Epithelial cell of esophagus (primary cell): ENCODE measurements around the gene ATG2A.
A peak's percentile ranks its signal among the peaks of the same experiment; 100 is the strongest.
"Not testable (repeated sequence)": the region's sequence is repeated elsewhere in the genome, so short reads cannot be mapped to it uniquely, and the experiment has no call there.

Experiments
- DNase-seq: peaks from one replicate; pipeline ENCODE4 v3.0.0; 2010; ENCODE audit warnings: low read depth
- H3K4me3 ChIP-seq: 2 replicates; pipeline ENCODE4 v1.5.1; 2011; ENCODE audit warnings: mild to moderate bottlenecking, low read length, control low read depth
- CTCF ChIP-seq: IDR thresholded peaks from 2 replicates; pipeline ENCODE4 v1.5.1; 2011; ENCODE audit warnings: low read depth, mild to moderate bottlenecking, low read length, control low read depth, inconsistent platforms; ENCODE audit not compliant: insufficient read depth; ENCODE audit errors: missing control alignments

Gene ATG2A

DNA sequence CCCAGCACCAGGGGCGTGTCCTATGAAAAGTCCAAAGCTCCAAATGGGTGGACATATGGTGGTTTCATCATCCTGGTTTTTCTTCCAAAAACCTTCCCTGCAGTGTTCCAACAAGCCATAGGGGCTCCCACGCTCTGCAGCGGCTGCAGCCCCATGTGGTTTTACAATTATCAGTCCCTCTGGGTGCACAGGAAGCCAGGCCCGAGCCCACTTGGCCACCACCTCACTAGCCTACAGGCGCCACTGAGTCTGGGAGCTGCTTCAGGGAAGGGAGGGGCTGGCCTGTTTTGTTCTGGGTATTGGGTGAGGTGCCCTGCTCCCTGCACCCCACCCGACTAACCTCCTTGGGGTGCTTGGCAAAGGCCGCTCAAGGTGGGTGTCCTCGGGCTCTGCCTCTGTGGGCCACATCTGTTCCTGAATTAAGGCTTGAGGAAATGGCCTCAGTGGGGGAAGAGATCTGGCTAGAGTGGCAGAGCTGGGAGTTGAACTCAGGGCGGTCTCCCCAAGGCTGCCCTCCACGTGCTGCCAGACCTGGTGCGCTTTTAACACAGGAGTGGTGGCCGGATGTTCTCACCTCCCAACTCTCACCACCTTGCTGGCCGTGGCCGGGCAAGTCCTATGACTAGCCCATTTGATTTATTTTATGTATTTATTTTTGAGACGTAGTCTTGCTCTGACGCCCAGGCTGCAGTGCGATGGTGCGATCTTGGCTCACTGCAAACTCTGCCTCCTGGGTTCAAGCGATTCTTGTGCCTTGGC is 67.2 kb downstream of the ATG2A start:
- no peak for TF ChIP-seq CTCF

GRCh38 chr11:64848826-64849597 is 68.0 kb downstream of the ATG2A start:
- no peak for DNase-seq
- H3K4me3 ChIP-seq: no peak overlapping the region
- TF ChIP-seq CTCF: no peak

More for the DNA sequence above, 67.2 kb downstream of the ATG2A start:
- DNase-seq: no peak
- H3K4me3 ChIP-seq: no peak overlapping the region

GRCh38 chr11:64848214-64848825 is 68.7 kb downstream of the ATG2A start:
- H3K4me3 ChIP-seq: no peak overlapping the region
- no peak for TF ChIP-seq CTCF
- DNase-seq: no peak

DNA sequence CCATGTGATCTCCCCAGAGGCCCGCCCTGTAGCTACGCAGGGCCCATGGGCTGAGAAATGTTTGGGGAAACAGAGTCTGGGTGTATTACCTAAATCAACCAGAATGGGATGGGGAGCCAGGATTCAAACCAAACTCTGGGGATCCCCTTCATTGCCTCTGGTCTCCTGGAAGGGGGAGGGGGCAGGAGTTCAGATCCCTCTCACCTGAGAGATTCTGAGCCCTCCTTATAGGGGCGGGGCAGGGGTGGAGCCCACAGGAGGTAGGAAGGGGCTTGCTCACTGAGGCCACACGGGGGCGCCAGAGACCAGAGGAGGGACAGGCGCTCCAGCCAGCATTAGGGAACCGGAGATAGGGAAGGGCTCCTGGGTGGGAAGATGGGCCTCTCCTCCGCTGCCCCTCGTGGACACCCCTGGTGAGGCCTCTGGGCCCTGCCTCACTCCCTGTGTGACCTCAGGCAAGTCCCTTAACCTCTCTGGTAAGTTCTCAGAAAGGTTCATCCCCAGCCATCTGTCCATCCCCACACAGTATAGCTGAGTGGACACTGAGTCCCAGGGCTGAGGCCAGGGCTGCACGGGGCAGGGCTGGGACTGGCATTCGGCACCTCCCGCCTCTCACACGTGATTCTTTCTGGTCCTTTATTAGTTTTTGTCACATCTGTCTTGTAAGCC is 69.9 kb downstream of the ATG2A start:
- peak; percentile 89 for DNase-seq
- TF ChIP-seq CTCF: peak; percentile 85
- H3K4me3 ChIP-seq: no peak overlapping the region

DNA sequence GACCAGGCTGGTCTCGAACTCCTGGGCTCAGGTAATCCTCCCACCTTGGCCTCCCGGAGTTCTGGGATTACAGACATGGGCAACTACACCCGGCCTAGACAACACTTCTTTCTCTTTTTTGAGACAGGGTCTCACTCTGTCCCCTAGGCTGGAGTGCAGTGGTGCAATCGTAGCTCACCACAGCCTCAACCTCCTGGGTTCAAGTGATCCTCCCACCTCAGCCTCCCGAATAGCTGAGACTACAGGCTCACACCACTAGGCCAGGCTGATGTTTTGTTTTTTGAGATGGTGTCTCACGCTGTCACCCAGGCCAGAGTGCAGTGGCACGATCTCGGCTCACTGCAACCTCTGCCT is 71.3 kb downstream of the ATG2A start:
- not testable (repeated sequence) for H3K4me3 ChIP-seq, DNase-seq

GRCh38 chr11:64845129-64845775 is 71.8 kb downstream of the ATG2A start:
- TF ChIP-seq CTCF: no peak
- peak overlapping the region; percentile 48 for H3K4me3 ChIP-seq
- no peak for DNase-seq
